Keratinocyte (primary cell): ENCODE results near the gene SYDE2.

Experiments
- EZH2 ChIP-seq: IDR thresholded peaks from one replicate; pipeline ENCODE4 v1.6.1; 2012; ENCODE audit warnings: inconsistent platforms, mild to moderate bottlenecking, low read length, moderate library complexity
- TF ChIP-seq, protein P1 (sequence below), 3 experiments: IDR thresholded peaks in 1 of 3; conservative IDR thresholded peaks in 1 of 3; optimal IDR thresholded peaks in 1 of 3; 2 replicates in 2 of 3; 3 replicates in 1 of 3; pipeline versions ENCODE3 to v1.5.1; 2011; ENCODE audit warnings: low read length in 3 of 3, mild to moderate bottlenecking in 3 of 3, moderate library complexity in 2 of 3, control low read depth in 1 of 3, inconsistent platforms in 1 of 3; ENCODE audit not compliant: insufficient read depth in 2 of 3; ENCODE audit errors: extremely low read depth in 1 of 3

DNA sequence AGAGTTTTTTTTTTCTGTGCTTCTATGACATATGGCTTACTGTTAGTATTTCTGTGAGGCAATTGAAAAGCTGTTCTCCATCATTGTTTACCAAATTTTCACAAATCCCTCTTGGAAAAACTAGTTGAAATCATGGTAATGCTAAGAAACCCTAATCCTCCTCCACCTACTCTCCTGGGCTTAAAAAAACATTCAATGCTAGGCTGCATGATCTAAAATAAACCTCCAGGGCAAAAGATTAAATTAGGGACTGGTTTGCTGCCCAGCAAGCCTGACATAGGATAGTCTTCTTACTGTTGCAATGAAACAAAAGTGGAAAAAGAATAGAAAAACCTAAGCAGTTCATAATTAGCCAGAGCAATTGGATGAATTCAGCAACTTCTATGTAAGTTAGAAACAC is 42.6 kb upstream of the SYDE2 start:
- TF ChIP-seq EZH2 = no peak
- TF ChIP-seq, protein P1, sequence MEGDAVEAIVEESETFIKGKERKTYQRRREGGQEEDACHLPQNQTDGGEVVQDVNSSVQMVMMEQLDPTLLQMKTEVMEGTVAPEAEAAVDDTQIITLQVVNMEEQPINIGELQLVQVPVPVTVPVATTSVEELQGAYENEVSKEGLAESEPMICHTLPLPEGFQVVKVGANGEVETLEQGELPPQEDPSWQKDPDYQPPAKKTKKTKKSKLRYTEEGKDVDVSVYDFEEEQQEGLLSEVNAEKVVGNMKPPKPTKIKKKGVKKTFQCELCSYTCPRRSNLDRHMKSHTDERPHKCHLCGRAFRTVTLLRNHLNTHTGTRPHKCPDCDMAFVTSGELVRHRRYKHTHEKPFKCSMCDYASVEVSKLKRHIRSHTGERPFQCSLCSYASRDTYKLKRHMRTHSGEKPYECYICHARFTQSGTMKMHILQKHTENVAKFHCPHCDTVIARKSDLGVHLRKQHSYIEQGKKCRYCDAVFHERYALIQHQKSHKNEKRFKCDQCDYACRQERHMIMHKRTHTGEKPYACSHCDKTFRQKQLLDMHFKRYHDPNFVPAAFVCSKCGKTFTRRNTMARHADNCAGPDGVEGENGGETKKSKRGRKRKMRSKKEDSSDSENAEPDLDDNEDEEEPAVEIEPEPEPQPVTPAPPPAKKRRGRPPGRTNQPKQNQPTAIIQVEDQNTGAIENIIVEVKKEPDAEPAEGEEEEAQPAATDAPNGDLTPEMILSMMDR (optimal IDR thresholded peaks at IDR 0.05 in 1 of 3, IDR thresholded peaks at IDR 0.05 in 1 of 3, conservative IDR thresholded peaks at IDR 0.05 in 1 of 3; ENCODE audit: extremely low read depth in 1 of 3, insufficient read depth in 2 of 3, low read length in 3 of 3) = no peak
